Liver (tissue), 2 donors: ENCODE results near the gene MND1.

Experiments
- TF ChIP-seq, protein P1 (sequence below): fragments of 150-350 bp; IDR thresholded peaks from 2 replicates; pipeline ENCODE4 v1.5.1; 2017; ENCODE audit warnings: improper control_type of control experiment, low read depth, low read length; ENCODE audit not compliant: missing input control
- TF ChIP-seq, protein P2 (sequence below): IDR thresholded peaks from 2 replicates; pipeline ENCODE4 v1.6.1; 2016; ENCODE audit warnings: antibody characterized with exemption
- donor health status: healthy.

DNA sequence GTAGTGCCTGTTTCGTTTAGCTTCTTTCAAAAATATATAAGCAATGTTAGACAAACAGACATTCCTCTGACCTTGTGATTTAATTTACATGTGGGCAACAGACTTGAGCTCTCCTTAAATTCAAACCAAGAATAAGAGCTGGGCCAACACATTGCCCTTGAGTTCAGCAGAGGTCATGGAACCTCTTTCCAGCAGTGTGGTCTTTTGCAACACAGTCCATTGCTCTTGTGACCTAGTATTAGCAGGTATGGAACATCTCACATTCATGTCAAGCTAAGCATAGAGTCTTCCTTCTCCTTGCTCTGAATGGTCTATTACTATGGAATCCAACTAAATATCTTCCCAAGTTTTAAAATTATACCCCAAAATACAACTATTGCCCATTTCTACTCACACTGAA, 33.7 kb upstream of the MND1 start:
- TF ChIP-seq, protein P1, sequence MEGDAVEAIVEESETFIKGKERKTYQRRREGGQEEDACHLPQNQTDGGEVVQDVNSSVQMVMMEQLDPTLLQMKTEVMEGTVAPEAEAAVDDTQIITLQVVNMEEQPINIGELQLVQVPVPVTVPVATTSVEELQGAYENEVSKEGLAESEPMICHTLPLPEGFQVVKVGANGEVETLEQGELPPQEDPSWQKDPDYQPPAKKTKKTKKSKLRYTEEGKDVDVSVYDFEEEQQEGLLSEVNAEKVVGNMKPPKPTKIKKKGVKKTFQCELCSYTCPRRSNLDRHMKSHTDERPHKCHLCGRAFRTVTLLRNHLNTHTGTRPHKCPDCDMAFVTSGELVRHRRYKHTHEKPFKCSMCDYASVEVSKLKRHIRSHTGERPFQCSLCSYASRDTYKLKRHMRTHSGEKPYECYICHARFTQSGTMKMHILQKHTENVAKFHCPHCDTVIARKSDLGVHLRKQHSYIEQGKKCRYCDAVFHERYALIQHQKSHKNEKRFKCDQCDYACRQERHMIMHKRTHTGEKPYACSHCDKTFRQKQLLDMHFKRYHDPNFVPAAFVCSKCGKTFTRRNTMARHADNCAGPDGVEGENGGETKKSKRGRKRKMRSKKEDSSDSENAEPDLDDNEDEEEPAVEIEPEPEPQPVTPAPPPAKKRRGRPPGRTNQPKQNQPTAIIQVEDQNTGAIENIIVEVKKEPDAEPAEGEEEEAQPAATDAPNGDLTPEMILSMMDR = no peak
- TF ChIP-seq, protein P2, sequence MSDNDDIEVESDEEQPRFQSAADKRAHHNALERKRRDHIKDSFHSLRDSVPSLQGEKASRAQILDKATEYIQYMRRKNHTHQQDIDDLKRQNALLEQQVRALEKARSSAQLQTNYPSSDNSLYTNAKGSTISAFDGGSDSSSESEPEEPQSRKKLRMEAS = peak; percentile 18
